ENCODE results near the gene C8A.

Gene C8A

DNA sequence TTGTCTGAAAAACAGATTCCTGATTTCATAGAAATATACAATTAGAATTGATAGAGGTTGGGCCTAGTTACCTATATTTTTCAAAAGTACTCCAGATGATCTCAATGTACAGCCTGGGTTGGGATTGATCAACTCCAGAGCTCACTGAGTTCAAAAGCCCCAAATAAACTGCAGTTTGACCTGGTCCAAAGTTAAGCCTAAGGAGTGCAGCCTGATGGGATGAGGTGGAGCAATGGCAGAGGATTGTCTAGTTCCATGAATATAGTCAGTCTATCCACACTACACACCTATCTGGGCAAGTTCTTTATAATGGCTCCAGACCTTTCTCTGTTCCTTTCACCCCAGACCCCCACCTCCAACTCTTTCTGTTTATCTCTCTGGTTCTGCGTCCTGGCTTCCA is 49.2 kb downstream of the C8A start:
- no peak overlapping the region for H3K9ac ChIP-seq (ENCODE audit: low read length)
- no peak overlapping the region for H3K4me3 ChIP-seq (ENCODE audit: low read length)
- H3K27me3 ChIP-seq (ENCODE audit: control insufficient read depth, insufficient read depth, low read length), result no peaks in the 10 kb centered on the region
- H3K27ac ChIP-seq (ENCODE audit: low read depth, low read length), result no peak overlapping the region
- H3K4me1 ChIP-seq (ENCODE audit: control insufficient read depth, insufficient read depth, low read length), result no peaks in the 10 kb centered on the region
- no peaks in the 10 kb centered on the region for H3K36me3 ChIP-seq (ENCODE audit: control insufficient read depth, insufficient read depth, low read length)

DNA sequence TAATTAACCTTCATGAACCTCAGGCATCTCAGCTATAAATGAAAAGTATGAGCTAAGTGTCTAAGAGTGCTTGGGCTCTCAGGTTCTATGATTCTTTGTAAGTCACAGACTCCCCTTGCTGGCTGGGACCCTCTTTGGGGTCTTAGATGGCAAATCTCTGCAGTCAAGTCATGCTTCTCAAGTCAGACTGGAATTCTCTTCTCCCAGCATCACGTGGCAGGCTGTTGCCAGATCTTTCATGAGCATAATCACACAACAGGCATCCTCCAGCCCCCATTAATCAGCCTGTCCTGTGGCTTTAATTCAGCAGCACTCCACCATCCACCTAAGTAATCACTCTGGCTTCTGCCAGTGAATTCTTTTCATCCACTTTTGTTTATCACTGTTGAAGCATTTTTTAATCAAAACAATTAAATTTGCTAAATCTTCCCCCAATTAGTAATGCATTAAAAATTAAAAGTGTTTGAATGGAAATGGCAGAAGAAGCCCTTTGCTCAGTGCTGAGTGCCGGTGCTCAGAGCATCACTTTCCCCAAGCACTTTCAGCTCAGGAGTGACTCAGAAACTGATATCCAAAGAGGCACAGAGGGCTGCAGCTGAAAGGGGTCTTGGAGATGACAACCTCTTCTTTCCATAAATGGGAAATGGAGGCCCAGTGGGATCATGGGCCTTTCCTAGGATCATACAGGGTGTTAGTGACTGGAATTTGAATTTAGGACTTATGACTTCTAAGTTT is 50.2 kb downstream of the C8A start:
- Histone ChIP-seq H3K36me3 (ENCODE audit: control insufficient read depth, insufficient read depth, low read length) (no peaks in the 10 kb centered on the region), H3K27ac (ENCODE audit: low read depth, low read length) (no peak overlapping the region), H3K27me3 (ENCODE audit: control insufficient read depth, insufficient read depth, low read length) (no peaks in the 10 kb centered on the region), H3K4me3 (ENCODE audit: low read length) (no peak overlapping the region), H3K9ac (ENCODE audit: low read length) (no peak overlapping the region), H3K4me1 (ENCODE audit: control insufficient read depth, insufficient read depth, low read length) (no peaks in the 10 kb centered on the region)

DNA sequence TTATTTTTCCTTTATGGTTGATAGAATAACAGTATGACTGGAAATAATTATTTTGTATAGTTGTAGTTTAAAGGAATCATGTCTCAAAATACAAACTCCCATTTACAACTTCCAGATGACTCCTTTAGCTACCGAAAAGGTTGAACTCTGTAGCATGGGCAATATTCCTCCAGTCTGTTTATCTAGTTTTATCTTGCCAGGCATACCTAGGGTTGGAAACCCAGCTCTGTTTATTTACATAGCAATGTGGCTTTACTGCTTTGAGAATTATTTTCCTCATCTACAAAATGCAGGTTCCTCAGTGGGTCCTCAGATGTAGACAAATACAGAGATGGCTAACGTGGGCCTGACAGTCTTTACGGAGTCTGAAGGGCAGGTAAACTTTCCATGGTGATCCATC is 51.1 kb downstream of the C8A start:
- H3K27ac ChIP-seq (ENCODE audit: low read depth, low read length), result no peak overlapping the region
- no peaks in the 10 kb centered on the region for H3K4me1 ChIP-seq (ENCODE audit: control insufficient read depth, insufficient read depth, low read length)
- H3K27me3 ChIP-seq (ENCODE audit: control insufficient read depth, insufficient read depth, low read length), result no peaks in the 10 kb centered on the region
- no peaks in the 10 kb centered on the region for H3K36me3 ChIP-seq (ENCODE audit: control insufficient read depth, insufficient read depth, low read length)
- H3K4me3 ChIP-seq (ENCODE audit: low read length), result no peak overlapping the region
- no peak overlapping the region for H3K9ac ChIP-seq (ENCODE audit: low read length)

DNA sequence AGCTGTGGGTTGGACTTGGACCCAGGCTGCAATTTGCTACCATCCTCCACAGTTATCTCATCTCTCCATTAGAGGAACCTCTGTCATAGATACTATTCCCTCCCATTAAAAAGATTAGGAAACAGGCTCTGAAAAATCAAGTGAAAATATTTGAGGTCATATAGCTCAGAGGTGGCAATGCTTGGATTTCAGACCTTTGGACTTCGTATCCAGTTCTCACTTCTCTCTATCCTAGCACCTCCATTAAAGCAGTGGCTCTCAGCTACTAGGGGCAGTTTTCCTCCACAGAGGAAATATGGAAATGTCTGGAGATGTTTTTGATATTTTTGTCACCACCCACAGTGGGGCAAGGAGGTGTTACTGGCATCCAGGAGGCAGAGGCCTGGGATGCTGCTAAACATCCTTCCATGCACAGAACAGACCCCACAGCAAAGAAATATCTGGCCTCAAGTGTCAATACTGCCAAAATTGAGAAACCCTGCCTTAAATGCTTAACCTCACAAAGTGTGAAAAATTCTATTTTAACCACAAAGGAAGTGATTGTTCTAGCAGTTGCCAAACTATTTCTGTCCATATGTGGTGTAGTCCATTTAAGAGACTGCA is 54.1 kb downstream of the C8A start:
- no peaks in the 10 kb centered on the region for H3K36me3 ChIP-seq (ENCODE audit: control insufficient read depth, insufficient read depth, low read length)

DNA sequence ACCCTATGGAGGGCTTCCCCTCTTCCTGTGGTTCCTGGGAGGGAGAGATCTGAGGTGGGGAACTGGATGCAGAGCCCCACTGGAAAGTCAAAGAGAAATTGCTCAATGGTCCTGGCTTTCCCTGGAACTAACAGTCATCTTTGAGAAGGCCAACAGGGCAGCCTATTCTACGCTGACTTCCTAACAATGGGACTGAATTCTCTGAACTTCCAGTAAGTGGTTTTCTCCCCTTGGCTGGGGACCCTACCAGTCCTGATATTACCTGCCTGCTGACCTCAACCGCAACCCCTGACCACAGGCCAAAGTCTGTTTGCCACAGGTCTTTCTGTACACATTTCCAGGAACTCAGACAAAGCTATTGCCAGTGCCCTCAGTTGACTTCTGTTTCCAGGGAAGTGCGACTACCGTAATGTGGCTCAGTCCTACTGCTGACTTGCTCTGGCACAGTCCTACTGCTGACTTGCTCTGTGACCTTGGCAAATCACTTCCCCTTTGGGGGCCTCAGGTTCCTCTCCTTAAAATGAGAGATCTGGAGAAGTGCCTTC is 55.9 kb downstream of the C8A start:
- no peaks in the 10 kb centered on the region for H3K36me3 ChIP-seq (ENCODE audit: control insufficient read depth, insufficient read depth, low read length)
- H3K4me3 ChIP-seq (ENCODE audit: low read length), result no peak overlapping the region
- H3K27me3 ChIP-seq (ENCODE audit: control insufficient read depth, insufficient read depth, low read length), result no peaks in the 10 kb centered on the region
- H3K4me1 ChIP-seq (ENCODE audit: control insufficient read depth, insufficient read depth, low read length), result no peaks in the 10 kb centered on the region
- H3K9ac ChIP-seq (ENCODE audit: low read length), result no peak overlapping the region
- H3K27ac ChIP-seq (ENCODE audit: low read depth, low read length), result no peak overlapping the region

More for the DNA sequence above, 54.1 kb downstream of the C8A start:
- Histone ChIP-seq H3K27me3 (ENCODE audit: control insufficient read depth, insufficient read depth, low read length) (no peaks in the 10 kb centered on the region), H3K4me3 (ENCODE audit: low read length) (no peak overlapping the region), H3K4me1 (ENCODE audit: control insufficient read depth, insufficient read depth, low read length) (no peaks in the 10 kb centered on the region), H3K27ac (ENCODE audit: low read depth, low read length) (no peak overlapping the region), H3K9ac (ENCODE audit: low read length) (no peak overlapping the region)

DNA sequence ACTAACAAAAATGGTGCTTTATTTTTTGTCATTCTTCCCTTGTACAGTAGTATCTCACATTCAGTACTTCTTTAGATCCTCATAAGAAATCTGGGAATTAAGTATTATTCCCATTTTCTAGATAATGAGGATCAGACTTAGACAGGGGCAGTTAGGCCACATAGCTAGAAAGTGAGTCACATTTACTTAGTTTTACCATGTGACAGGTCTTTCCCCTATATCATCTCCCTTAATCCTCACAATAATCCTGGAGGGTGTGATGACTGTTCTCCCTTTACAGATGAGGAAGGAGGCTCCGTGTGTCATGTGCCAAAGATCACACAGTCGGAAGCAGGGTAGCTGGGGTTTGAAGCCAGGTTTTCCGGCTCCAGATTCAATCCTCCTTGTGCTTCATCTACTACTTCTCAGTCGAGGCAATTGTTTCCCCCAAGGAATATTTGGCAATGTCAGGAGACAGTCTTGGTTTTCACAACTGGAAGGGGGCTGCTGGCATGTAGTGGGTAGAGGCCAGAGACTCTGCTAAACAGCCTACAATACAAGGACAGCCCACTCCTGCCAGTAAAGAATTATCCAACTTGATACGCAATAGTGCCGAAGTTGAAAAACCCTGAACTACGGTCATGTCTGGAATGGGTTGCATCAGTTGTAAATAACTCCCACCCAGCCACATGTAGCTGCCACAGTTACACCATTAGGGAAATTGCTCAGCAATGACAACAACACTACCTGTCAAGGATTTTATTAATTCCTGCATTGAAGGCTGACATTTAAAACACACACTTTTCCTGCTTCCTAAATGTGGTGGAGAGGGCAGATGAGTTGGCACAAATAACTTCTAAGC is 56.7 kb downstream of the C8A start:
- H3K4me1 ChIP-seq (ENCODE audit: control insufficient read depth, insufficient read depth, low read length), result no peaks in the 10 kb centered on the region
- no peaks in the 10 kb centered on the region for H3K36me3 ChIP-seq (ENCODE audit: control insufficient read depth, insufficient read depth, low read length)
- no peak overlapping the region for H3K9ac ChIP-seq (ENCODE audit: low read length)
- H3K27ac ChIP-seq (ENCODE audit: low read depth, low read length), result no peak overlapping the region
- no peak overlapping the region for H3K4me3 ChIP-seq (ENCODE audit: low read length)
- no peaks in the 10 kb centered on the region for H3K27me3 ChIP-seq (ENCODE audit: control insufficient read depth, insufficient read depth, low read length)

DNA sequence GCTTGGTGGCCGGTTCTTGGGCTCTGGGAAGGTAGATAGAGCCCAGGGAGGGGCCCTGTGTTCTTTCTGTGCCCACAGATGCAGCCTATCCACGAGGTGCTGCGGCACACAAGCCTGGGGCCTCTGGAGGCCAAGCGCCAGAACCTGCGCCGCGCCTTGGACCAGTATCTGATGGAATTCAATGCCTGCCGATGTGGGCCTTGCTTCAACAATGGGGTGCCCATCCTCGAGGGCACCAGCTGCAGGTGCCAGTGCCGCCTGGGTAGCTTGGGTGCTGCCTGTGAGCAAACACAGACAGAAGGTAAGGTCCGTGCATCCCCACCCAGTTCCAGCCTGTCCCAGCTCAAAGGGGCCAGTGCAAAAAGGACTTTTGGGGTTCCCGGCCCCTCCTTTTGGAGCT is 57.7 kb downstream of the C8A start:
- Histone ChIP-seq H3K36me3 (ENCODE audit: control insufficient read depth, insufficient read depth, low read length) (no peaks in the 10 kb centered on the region), H3K27ac (ENCODE audit: low read depth, low read length) (no peak overlapping the region), H3K4me3 (ENCODE audit: low read length) (no peak overlapping the region), H3K4me1 (ENCODE audit: control insufficient read depth, insufficient read depth, low read length) (no peaks in the 10 kb centered on the region), H3K27me3 (ENCODE audit: control insufficient read depth, insufficient read depth, low read length) (no peaks in the 10 kb centered on the region), H3K9ac (ENCODE audit: low read length) (no peak overlapping the region)

DNA sequence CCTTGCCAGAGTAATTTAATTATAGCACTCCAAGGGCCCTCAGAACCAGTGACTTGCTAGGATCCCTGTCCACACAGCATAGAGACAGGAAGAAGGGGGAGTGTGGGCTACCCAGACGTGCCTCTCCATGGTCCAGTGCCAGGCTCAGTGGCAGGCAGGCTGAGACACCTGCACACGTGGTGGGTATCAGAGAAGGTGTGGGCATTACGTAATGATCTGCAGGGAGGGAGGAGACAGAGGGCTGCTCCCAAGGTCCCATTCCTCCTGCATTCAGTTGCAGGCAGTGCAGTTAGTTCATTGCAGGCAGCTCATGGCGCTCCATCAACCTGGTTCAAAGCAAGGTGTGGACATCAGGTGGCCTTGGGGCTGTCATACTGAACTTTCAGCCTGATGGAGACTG is 61.4 kb downstream of the C8A start:
- Histone ChIP-seq H3K4me3 (ENCODE audit: low read length) (no peak overlapping the region), H3K27me3 (ENCODE audit: control insufficient read depth, insufficient read depth, low read length) (no peaks in the 10 kb centered on the region), H3K36me3 (ENCODE audit: control insufficient read depth, insufficient read depth, low read length) (no peaks in the 10 kb centered on the region), H3K4me1 (ENCODE audit: control insufficient read depth, insufficient read depth, low read length) (no peaks in the 10 kb centered on the region), H3K27ac (ENCODE audit: low read depth, low read length) (no peak overlapping the region), H3K9ac (ENCODE audit: low read length) (no peak overlapping the region)

DNA sequence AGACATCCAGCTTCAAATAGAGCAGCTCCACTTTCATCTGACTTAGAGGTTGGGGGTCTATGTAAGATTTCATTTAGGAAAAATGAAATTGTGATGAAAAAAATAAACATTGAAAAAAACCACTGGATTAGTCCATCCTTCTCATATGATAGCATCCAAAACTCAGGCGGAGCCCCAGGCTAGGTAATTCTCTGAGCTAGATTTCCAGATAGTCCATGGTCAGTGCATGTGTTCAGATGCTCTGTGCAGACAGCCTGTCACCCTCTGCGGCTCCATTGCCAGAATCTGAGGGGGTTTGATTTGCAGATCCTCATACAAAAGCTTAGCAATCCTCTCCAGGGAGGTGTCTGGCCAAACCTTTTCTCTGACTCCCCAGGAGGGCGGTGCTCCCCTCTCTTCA is 62.0 kb downstream of the C8A start:
- H3K4me1 ChIP-seq (ENCODE audit: control insufficient read depth, insufficient read depth, low read length), result no peaks in the 10 kb centered on the region

DNA sequence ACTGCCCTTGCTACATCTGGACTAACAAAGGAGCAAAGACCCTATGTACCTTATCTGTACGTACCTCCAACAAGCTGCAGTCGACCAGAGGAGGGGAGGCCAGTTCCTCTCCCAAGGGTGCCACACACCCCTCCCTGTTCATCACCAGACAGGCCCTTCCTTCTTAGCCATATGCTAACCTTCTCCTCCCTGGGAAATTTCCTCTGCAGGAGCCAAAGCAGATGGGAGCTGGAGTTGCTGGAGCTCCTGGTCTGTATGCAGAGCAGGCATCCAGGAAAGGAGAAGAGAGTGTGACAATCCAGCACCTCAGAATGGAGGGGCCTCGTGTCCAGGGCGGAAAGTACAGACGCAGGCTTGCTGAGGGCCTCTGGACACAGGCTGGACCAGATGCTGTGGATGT is 62.8 kb downstream of the C8A start:
- Histone ChIP-seq H3K9ac (ENCODE audit: low read length) (no peak overlapping the region), H3K27me3 (ENCODE audit: control insufficient read depth, insufficient read depth, low read length) (no peaks in the 10 kb centered on the region), H3K4me3 (ENCODE audit: low read length) (no peak overlapping the region), H3K4me1 (ENCODE audit: control insufficient read depth, insufficient read depth, low read length) (no peaks in the 10 kb centered on the region), H3K27ac (ENCODE audit: low read depth, low read length) (no peak overlapping the region), H3K36me3 (ENCODE audit: control insufficient read depth, insufficient read depth, low read length) (no peaks in the 10 kb centered on the region)

More for the DNA sequence above, 62.0 kb downstream of the C8A start:
- H3K27me3 ChIP-seq (ENCODE audit: control insufficient read depth, insufficient read depth, low read length), result no peaks in the 10 kb centered on the region
- H3K27ac ChIP-seq (ENCODE audit: low read depth, low read length), result no peak overlapping the region
- no peak overlapping the region for H3K4me3 ChIP-seq (ENCODE audit: low read length)
- H3K36me3 ChIP-seq (ENCODE audit: control insufficient read depth, insufficient read depth, low read length), result no peaks in the 10 kb centered on the region
- H3K9ac ChIP-seq (ENCODE audit: low read length), result no peak overlapping the region

DNA sequence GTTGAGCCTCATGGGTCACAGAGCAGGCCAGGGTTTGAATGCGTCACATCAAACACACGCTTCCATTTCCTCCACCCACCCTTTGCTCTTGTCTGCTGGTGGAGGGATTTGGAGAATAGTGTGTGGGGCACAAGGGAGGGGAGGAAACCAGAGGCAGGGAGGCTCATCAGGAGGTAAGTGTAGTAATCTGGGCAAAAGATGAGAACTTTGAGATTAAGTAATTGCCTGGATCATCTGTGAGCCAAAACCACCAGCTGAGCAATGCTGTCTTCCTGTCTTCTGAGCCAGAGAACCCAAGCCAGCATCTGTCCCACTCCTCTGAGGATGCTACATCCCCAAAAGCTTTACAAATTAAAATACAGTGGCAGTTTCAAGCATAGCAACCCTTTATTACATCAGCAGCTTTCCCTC is 66.0 kb downstream of the C8A start:
- Histone ChIP-seq H3K36me3 (ENCODE audit: control insufficient read depth, insufficient read depth, low read length) (no peaks in the 10 kb centered on the region), H3K4me3 (ENCODE audit: low read length) (no peak overlapping the region), H3K27ac (ENCODE audit: low read depth, low read length) (no peak overlapping the region), H3K9ac (ENCODE audit: low read length) (no peak overlapping the region), H3K4me1 (ENCODE audit: control insufficient read depth, insufficient read depth, low read length) (no peaks in the 10 kb centered on the region), H3K27me3 (ENCODE audit: control insufficient read depth, insufficient read depth, low read length) (no peaks in the 10 kb centered on the region)

DNA sequence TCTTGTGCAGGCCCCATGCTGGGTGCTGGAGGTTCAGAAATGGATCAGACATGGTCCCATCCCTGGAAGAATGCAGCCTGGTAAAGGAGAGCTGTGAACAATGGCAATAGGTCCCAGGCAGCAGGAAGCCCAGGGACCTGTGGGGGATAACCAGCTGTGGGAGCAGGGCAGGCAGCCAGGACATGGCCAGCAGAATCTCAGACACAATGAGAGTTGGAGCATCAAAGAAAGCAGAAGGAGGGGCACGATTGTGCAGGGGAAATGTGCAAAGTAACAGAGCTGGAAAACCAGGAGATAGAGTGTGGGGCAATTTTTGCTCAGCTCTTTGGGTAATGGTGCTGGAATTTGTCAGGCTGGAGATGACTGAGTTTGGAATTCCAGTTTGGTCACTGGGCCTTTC is 66.9 kb downstream of the C8A start:
- Histone ChIP-seq H3K4me1 (ENCODE audit: control insufficient read depth, insufficient read depth, low read length) (no peaks in the 10 kb centered on the region), H3K4me3 (ENCODE audit: low read length) (no peak overlapping the region)

More for the DNA sequence above, 66.9 kb downstream of the C8A start:
- H3K36me3 ChIP-seq (ENCODE audit: control insufficient read depth, insufficient read depth, low read length), result no peaks in the 10 kb centered on the region
- no peak overlapping the region for H3K27ac ChIP-seq (ENCODE audit: low read depth, low read length)
- no peaks in the 10 kb centered on the region for H3K27me3 ChIP-seq (ENCODE audit: control insufficient read depth, insufficient read depth, low read length)
- H3K9ac ChIP-seq (ENCODE audit: low read length), result no peak overlapping the region

Measured in rectal smooth muscle tissue (tissue), 1 donor.